Karpas-422 (cell line): Measurements from ENCODE around the gene HOXD8. TPM values are rescaled to one million over a fixed set of nuclear protein-coding genes. Genes with fewer than 3 reads are reported as not detected.

ENCODE experiments used
- DNase-seq: peaks from one replicate; pipeline ENCODE4 v3.0.0-alpha.2; 2015
- H2AFZ ChIP-seq: fragments of 200-600 bp; sonication (generic); 2 replicates; pipeline ENCODE4 v1.6.1; 2014; ENCODE audit warnings: antibody characterized with exemption, low read length, mixed read lengths
- H3K27ac ChIP-seq: fragments of 200-600 bp; sonication (generic); 2 replicates; pipeline ENCODE4 v1.5.1; 2014; ENCODE audit warnings: mild to moderate bottlenecking, low read length, moderate library complexity
- H3K27me3 ChIP-seq: fragments of 200-600 bp; sonication (generic); 2 replicates; pipeline ENCODE4 v1.6.1; 2014; ENCODE audit warnings: low read length, mixed read lengths
- H3K36me3 ChIP-seq: fragments of 200-600 bp; sonication (generic); 2 replicates; pipeline ENCODE4 v1.6.1; 2014; ENCODE audit warnings: low read length, mixed read lengths; ENCODE audit not compliant: insufficient read depth
- H3K4me1 ChIP-seq: fragments of 200-600 bp; sonication (generic); 2 replicates; pipeline ENCODE4 v1.6.1; 2014; ENCODE audit warnings: mild to moderate bottlenecking, low read length, mixed read lengths
- H3K4me2 ChIP-seq: fragments of 200-600 bp; sonication (generic); 2 replicates; pipeline ENCODE4 v1.6.1; 2014; ENCODE audit warnings: low read length, low read depth, mild to moderate bottlenecking; ENCODE audit not compliant: poor library complexity, severe bottlenecking
- H3K4me3 ChIP-seq: fragments of 200-600 bp; sonication (generic); 2 replicates; pipeline ENCODE4 v1.5.1; 2014; ENCODE audit warnings: mild to moderate bottlenecking, antibody characterized with exemption, low read length, mixed read lengths
- H3K79me2 ChIP-seq: fragments of 200-600 bp; sonication (generic); 2 replicates; pipeline ENCODE4 v1.6.1; 2014; ENCODE audit warnings: mild to moderate bottlenecking, low read length, mixed read lengths
- H3K9ac ChIP-seq: fragments of 200-600 bp; sonication (generic); 2 replicates; pipeline ENCODE4 v1.6.0; 2014; ENCODE audit warnings: low read length
- H3K9me2 ChIP-seq: fragments of 200-600 bp; sonication (generic), shearing (Covaris generic); replicated peaks from 2 replicates; pipeline ENCODE4 v1.6.0; 2014; ENCODE audit warnings: mild to moderate bottlenecking, low read length, moderate library complexity; ENCODE audit not compliant: insufficient read depth
- H3K9me3 ChIP-seq: fragments of 300-700, 200-600 bp; sonication (generic); 2 replicates; pipeline ENCODE4 v1.6.1; 2014; ENCODE audit warnings: low read length, mixed read lengths
- H4K20me1 ChIP-seq: fragments of 200-600 bp; sonication (generic); 2 replicates; pipeline ENCODE4 v1.6.1; 2014; ENCODE audit warnings: mild to moderate bottlenecking, antibody characterized with exemption, low read length, low read depth; ENCODE audit not compliant: insufficient read depth
- small RNA-seq: library from RNA; depleted of rRNA; stranded (forward); fragments of <200 nt; gene quantifications from one replicate; pipeline ENCODE3, GENCODE V24; 2014
- total RNA-seq: library from RNA; depleted of rRNA; stranded (reverse); fragments of >200 nt; shearing (Covaris generic); gene quantifications from 2 replicates; pipeline ENCODE4 v1.2.3, GENCODE V29; 2014; ENCODE audit warnings: low replicate concordance; rRNA removed

The HOXD8 gene
- total RNA-seq, 1 experiment from 2014 or later: not detected

GRCh38 chr2:176181551-176181950, 52.0 kb downstream of the HOXD8 start:
- Histone ChIP-seq H3K27ac (no peak overlapping the region), H3K27me3 (no peaks in the 10 kb centered on the region), H3K4me3 (no peak overlapping the region), H3K9me3 (no peaks in the 10 kb centered on the region), H2AFZ (no peak overlapping the region), H3K79me2 (no peaks in the 10 kb centered on the region), H3K4me2 (no peak overlapping the region), H3K4me1 (peaks cover 13% of the 10 kb centered on the region), H4K20me1 (no peaks in the 10 kb centered on the region), H3K9me2 (no peaks in the 10 kb centered on the region), H3K9ac (no peak overlapping the region), H3K36me3 (no peaks in the 10 kb centered on the region)
- no peak for DNase-seq

Small RNAs within 50 kb of the gene (small RNA-seq; reads per million reads assigned to genes)
- 4.2 reads per million, percentile 75 among the genes with 10 or more reads in this experiment for gene MIR10B

Other genes with a start within 250 kb of the HOXD8 start
- 17.1 and 69.0 TPM in 2 replicates for gene LNPK, start 127.4 kb upstream of the HOXD8 start, total RNA-seq
- gene EVX2, start 45.7 kb upstream of the HOXD8 start, total RNA-seq: not detected in 2 replicates
- not detected in 2 replicates for gene HOXD13, start 37.0 kb upstream of the HOXD8 start, total RNA-seq
- 1.0 and 1.9 TPM in 2 replicates for gene HOXD12, start 29.9 kb upstream of the HOXD8 start, total RNA-seq
- gene HOXD11, start 22.4 kb upstream of the HOXD8 start, total RNA-seq: not detected in 2 replicates
- gene HOXD10, start 12.9 kb upstream of the HOXD8 start, total RNA-seq: not detected in 2 replicates
- gene HOXD9, start 7.0 kb upstream of the HOXD8 start, total RNA-seq: not detected in 2 replicates
- not detected in 2 replicates for gene HOXD4, start 21.8 kb downstream of the HOXD8 start, total RNA-seq
- not detected in 2 replicates for gene HOXD3, start 27.6 kb downstream of the HOXD8 start, total RNA-seq
- gene HOXD1, start 59.0 kb downstream of the HOXD8 start, total RNA-seq: not detected in 2 replicates
- 64.8 and 106 TPM in 2 replicates for gene MTX2, start 139.7 kb downstream of the HOXD8 start, total RNA-seq